ENCODE results near the gene ADCK2.

DNA sequence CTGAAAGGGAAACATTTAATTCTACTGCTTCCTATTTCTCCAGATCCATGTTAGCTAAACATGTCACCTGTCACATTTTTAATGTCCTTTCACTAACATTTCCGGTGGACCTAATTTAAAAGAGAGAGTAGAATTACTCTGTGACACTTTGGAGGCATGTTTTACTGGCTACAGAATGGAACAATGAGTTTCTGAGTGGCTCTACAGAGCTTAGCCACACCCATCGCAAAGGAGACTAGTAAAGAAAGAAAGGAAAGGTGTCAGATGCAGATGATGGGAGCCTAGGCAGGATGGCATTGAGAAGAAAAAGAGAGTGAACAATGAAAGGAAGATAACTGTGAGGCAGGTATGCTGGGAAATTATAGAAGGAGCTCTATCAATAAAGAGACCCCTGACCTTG, 59.7 kb downstream of the ADCK2 start:
- TF ChIP-seq, protein P1, sequence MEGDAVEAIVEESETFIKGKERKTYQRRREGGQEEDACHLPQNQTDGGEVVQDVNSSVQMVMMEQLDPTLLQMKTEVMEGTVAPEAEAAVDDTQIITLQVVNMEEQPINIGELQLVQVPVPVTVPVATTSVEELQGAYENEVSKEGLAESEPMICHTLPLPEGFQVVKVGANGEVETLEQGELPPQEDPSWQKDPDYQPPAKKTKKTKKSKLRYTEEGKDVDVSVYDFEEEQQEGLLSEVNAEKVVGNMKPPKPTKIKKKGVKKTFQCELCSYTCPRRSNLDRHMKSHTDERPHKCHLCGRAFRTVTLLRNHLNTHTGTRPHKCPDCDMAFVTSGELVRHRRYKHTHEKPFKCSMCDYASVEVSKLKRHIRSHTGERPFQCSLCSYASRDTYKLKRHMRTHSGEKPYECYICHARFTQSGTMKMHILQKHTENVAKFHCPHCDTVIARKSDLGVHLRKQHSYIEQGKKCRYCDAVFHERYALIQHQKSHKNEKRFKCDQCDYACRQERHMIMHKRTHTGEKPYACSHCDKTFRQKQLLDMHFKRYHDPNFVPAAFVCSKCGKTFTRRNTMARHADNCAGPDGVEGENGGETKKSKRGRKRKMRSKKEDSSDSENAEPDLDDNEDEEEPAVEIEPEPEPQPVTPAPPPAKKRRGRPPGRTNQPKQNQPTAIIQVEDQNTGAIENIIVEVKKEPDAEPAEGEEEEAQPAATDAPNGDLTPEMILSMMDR (IDR thresholded peaks at IDR 0.05) = no peak
- no peak for TF ChIP-seq ZFX (IDR thresholded peaks at IDR 0.05; ENCODE audit: borderline replicate concordance)

Measured in 22Rv1 (cell line).